ENCODE results near the gene ZCCHC3.

ZCCHC3 gene

GRCh38 chr20:297098-297924 lies at the start of gene ZCCHC3:
TSS of gene ZCCHC3 (plus strand) at chr20:297570. CDS start at chr20:297587, 17 bp downstream.
- TF ChIP-seq GATA2 (IDR thresholded peaks at IDR 0.05; ENCODE audit: low read depth, low read length) (no peak; the same call in 1 of the 2 replicates), GATA3 (IDR thresholded peaks at IDR 0.05; ENCODE audit: low read depth, low read length) (no peak)

- TF ChIP-seq GATA2 (IDR thresholded peaks at IDR 0.05; ENCODE audit: low read depth, low read length) (no peak), GATA3 (IDR thresholded peaks at IDR 0.05; ENCODE audit: low read depth, low read length) (no peak)
Measured at GRCh38 chr20:251354-251753, 46.0 kb upstream of the ZCCHC3 start.

GRCh38 chr20:252801-253200 lies 44.6 kb upstream of the ZCCHC3 start:
- TF ChIP-seq GATA2 (IDR thresholded peaks at IDR 0.05; ENCODE audit: low read depth, low read length) = no peak
- TF ChIP-seq GATA3 (IDR thresholded peaks at IDR 0.05; ENCODE audit: low read depth, low read length) = no peak

- TF ChIP-seq GATA3 (IDR thresholded peaks at IDR 0.05; ENCODE audit: low read depth, low read length) = no peak
- peak; percentile 65; the same call in 1 of the 2 replicates for TF ChIP-seq GATA2 (IDR thresholded peaks at IDR 0.05; ENCODE audit: low read depth, low read length)
Measured at GRCh38 chr20:257419-257818, 40.0 kb upstream of the ZCCHC3 start, which contains the start of gene DEFB132. TSS of gene DEFB132 (plus strand) at chr20:257724. CDS start at chr20:257779, 55 bp downstream.

GRCh38 chr20:258269-258858 lies 39.0 kb upstream of the ZCCHC3 start:
- TF ChIP-seq GATA2 (IDR thresholded peaks at IDR 0.05; ENCODE audit: low read depth, low read length) = no peak
- TF ChIP-seq GATA3 (IDR thresholded peaks at IDR 0.05; ENCODE audit: low read depth, low read length) = no peak

GRCh38 chr20:258963-259362 lies 38.4 kb upstream of the ZCCHC3 start:
- no peak for TF ChIP-seq GATA3 (IDR thresholded peaks at IDR 0.05; ENCODE audit: low read depth, low read length)
- TF ChIP-seq GATA2 (IDR thresholded peaks at IDR 0.05; ENCODE audit: low read depth, low read length) = no peak

- TF ChIP-seq GATA3 (IDR thresholded peaks at IDR 0.05; ENCODE audit: low read depth, low read length) (no peak), GATA2 (IDR thresholded peaks at IDR 0.05; ENCODE audit: low read depth, low read length) (no peak)
Measured at GRCh38 chr20:259981-260380, 37.4 kb upstream of the ZCCHC3 start.

- TF ChIP-seq GATA3 (IDR thresholded peaks at IDR 0.05; ENCODE audit: low read depth, low read length) (no peak), GATA2 (IDR thresholded peaks at IDR 0.05; ENCODE audit: low read depth, low read length) (no peak)
Measured at GRCh38 chr20:263701-264100, 33.7 kb upstream of the ZCCHC3 start.

GRCh38 chr20:266596-267562 lies 30.5 kb upstream of the ZCCHC3 start:
- TF ChIP-seq GATA2 (IDR thresholded peaks at IDR 0.05; ENCODE audit: low read depth, low read length) (peak; percentile 49), GATA3 (IDR thresholded peaks at IDR 0.05; ENCODE audit: low read depth, low read length) (no peak)

GRCh38 chr20:270517-270916 lies 26.9 kb upstream of the ZCCHC3 start:
- TF ChIP-seq GATA2 (IDR thresholded peaks at IDR 0.05; ENCODE audit: low read depth, low read length) = no peak

- TF ChIP-seq GATA2 (IDR thresholded peaks at IDR 0.05; ENCODE audit: low read depth, low read length) = no peak
- no peak for TF ChIP-seq GATA3 (IDR thresholded peaks at IDR 0.05; ENCODE audit: low read depth, low read length)
Measured at GRCh38 chr20:271069-271468, 26.3 kb upstream of the ZCCHC3 start.

GRCh38 chr20:271528-271927 lies 25.8 kb upstream of the ZCCHC3 start:
- TF ChIP-seq GATA2 (IDR thresholded peaks at IDR 0.05; ENCODE audit: low read depth, low read length) = no peak
- no peak for TF ChIP-seq GATA3 (IDR thresholded peaks at IDR 0.05; ENCODE audit: low read depth, low read length)

- TF ChIP-seq GATA2 (IDR thresholded peaks at IDR 0.05; ENCODE audit: low read depth, low read length) = no peak
- no peak for TF ChIP-seq GATA3 (IDR thresholded peaks at IDR 0.05; ENCODE audit: low read depth, low read length)
Measured at GRCh38 chr20:272718-273117, 24.7 kb upstream of the ZCCHC3 start.

GRCh38 chr20:273884-274283 lies 23.5 kb upstream of the ZCCHC3 start:
- TF ChIP-seq GATA2 (IDR thresholded peaks at IDR 0.05; ENCODE audit: low read depth, low read length) (no peak), GATA3 (IDR thresholded peaks at IDR 0.05; ENCODE audit: low read depth, low read length) (no peak)

Measured in SH-SY5Y (cell line).